H9 (cell line): Measurements from ENCODE around the gene TMEM169. TPM values are rescaled to one million over a fixed set of nuclear protein-coding genes. Genes with fewer than 3 reads are reported as not detected.

ENCODE experiments used
- DNase-seq: peaks from one replicate; pipeline ENCODE4 v3.0.0-alpha.2; 2017
- H2AFZ ChIP-seq: one replicate; pipeline ENCODE4 v1.6.1; 2013; ENCODE audit warnings: mild to moderate bottlenecking, low read length, control low read depth, moderate library complexity
- H2AK5ac ChIP-seq: 2 replicates; pipeline ENCODE4 v1.6.1; 2013; ENCODE audit warnings: low read length, control low read depth, mixed read lengths; ENCODE audit not compliant: insufficient read length
- H2BK120ac ChIP-seq: one replicate; pipeline ENCODE4 v1.6.1; 2013; ENCODE audit warnings: low read depth, mild to moderate bottlenecking, low read length, control low read depth, inconsistent platforms; ENCODE audit not compliant: poor library complexity, severe bottlenecking
- H2BK12ac ChIP-seq: 2 replicates; pipeline ENCODE4 v1.6.1; 2013; ENCODE audit warnings: low read length, control low read depth, mixed read lengths, low read depth; ENCODE audit not compliant: insufficient read length
- H2BK15ac ChIP-seq: 2 replicates; pipeline ENCODE4 v1.6.1; 2013; ENCODE audit warnings: low read depth, low read length, control low read depth
- H2BK20ac ChIP-seq: one replicate; pipeline ENCODE4 v1.6.1; 2013; ENCODE audit warnings: low read depth, mild to moderate bottlenecking, low read length, control low read depth, inconsistent platforms; ENCODE audit not compliant: poor library complexity, severe bottlenecking
- H2BK5ac ChIP-seq: 2 replicates; pipeline ENCODE4 v1.6.1; 2013; ENCODE audit warnings: low read length, control low read depth, mixed read lengths; ENCODE audit not compliant: insufficient read length
- H3K14ac ChIP-seq: 2 replicates; pipeline ENCODE4 v1.6.1; 2013; ENCODE audit warnings: low read length, control low read depth; ENCODE audit not compliant: insufficient read depth
- H3K18ac ChIP-seq: 2 replicates; pipeline ENCODE4 v1.6.1; 2013; ENCODE audit warnings: low read depth, mild to moderate bottlenecking, mixed read lengths, low read length, control low read depth; ENCODE audit not compliant: insufficient read length
- H3K23ac ChIP-seq: 2 replicates; pipeline ENCODE4 v1.6.1; 2013; ENCODE audit warnings: low read length, control low read depth, mixed read lengths, low read depth; ENCODE audit not compliant: insufficient read length
- H3K23me2 ChIP-seq: 2 replicates; pipeline ENCODE4 v1.6.1; 2013; ENCODE audit warnings: low read depth, mild to moderate bottlenecking, mixed read lengths, low read length, control low read depth; ENCODE audit not compliant: insufficient read length, poor library complexity, severe bottlenecking
- H3K27ac ChIP-seq: 2 replicates; pipeline ENCODE4 v1.5.1; 2013; ENCODE audit warnings: low read length, control low read depth, mixed read lengths, low read depth; ENCODE audit not compliant: insufficient read length
- H3K27me3 ChIP-seq: 2 replicates; pipeline ENCODE4 v1.6.1; 2013; ENCODE audit warnings: low read length, control low read depth, inconsistent platforms; ENCODE audit not compliant: insufficient read depth
- H3K4ac ChIP-seq: 2 replicates; pipeline ENCODE4 v1.6.1; 2013; ENCODE audit warnings: low read depth, mild to moderate bottlenecking, control low read depth, inconsistent platforms, low read length, moderate library complexity
- H3K4me1 ChIP-seq: 2 replicates; pipeline ENCODE4 v1.6.1; 2013; ENCODE audit warnings: low read length, control low read depth, inconsistent platforms; ENCODE audit not compliant: insufficient read depth
- H3K4me2 ChIP-seq: 2 replicates; pipeline ENCODE4 v1.6.1; 2013; ENCODE audit warnings: low read length, control low read depth, mixed read lengths; ENCODE audit not compliant: insufficient read length, insufficient read depth
- H3K56ac ChIP-seq: 2 replicates; pipeline ENCODE4 v1.6.1; 2013; ENCODE audit warnings: low read depth, mild to moderate bottlenecking, mixed read lengths, low read length, control low read depth; ENCODE audit not compliant: insufficient read length
- H3K79me1 ChIP-seq: 2 replicates; pipeline ENCODE4 v1.6.1; 2013; ENCODE audit warnings: low read depth, mild to moderate bottlenecking, moderate library complexity, low read length, control low read depth, inconsistent platforms; ENCODE audit not compliant: insufficient read depth, poor library complexity, severe bottlenecking
- H3K79me2 ChIP-seq: 2 replicates; pipeline ENCODE4 v1.6.1; 2013; ENCODE audit warnings: low read length, control low read depth, inconsistent platforms; ENCODE audit not compliant: insufficient read depth
- H3K9ac ChIP-seq: 2 replicates; pipeline ENCODE4 v1.6.1; 2013; ENCODE audit warnings: low read length, control low read depth, mixed read lengths; ENCODE audit not compliant: insufficient read length; ENCODE audit errors: extremely low read depth
- H3K9me3 ChIP-seq: one replicate; pipeline ENCODE4 v1.6.1; 2013; ENCODE audit warnings: low read depth, low read length, inconsistent platforms; ENCODE audit not compliant: control insufficient read depth
- H3T11ph ChIP-seq: one replicate; pipeline ENCODE4 v1.6.1; 2013; ENCODE audit warnings: mild to moderate bottlenecking, low read length, control low read depth, inconsistent platforms
- H4K20me1 ChIP-seq: one replicate; pipeline ENCODE4 v1.6.1; 2013; ENCODE audit not compliant: control insufficient read depth, insufficient read length, insufficient read depth
- H4K5ac ChIP-seq: 2 replicates; pipeline ENCODE4 v1.6.1; 2013; ENCODE audit warnings: low read depth, mild to moderate bottlenecking, mixed read lengths, low read length, control low read depth; ENCODE audit not compliant: insufficient read length
- H4K8ac ChIP-seq: replicated peaks from 2 replicates; pipeline ENCODE4 v1.6.1; 2013; ENCODE audit warnings: low read length, control low read depth, mixed read lengths, low read depth; ENCODE audit not compliant: insufficient read length
- H4K91ac ChIP-seq: 2 replicates; pipeline ENCODE4 v1.6.1; 2013; ENCODE audit warnings: low read depth, mild to moderate bottlenecking, moderate library complexity, mixed read lengths, low read length, control low read depth; ENCODE audit not compliant: insufficient read length
- H3K27ac Mint-ChIP-seq, 3 experiments: 2 replicates in 2 of 3; 3 replicates in 1 of 3; pipeline ENCODE4 v1.8.0; 2020 to 2021; ENCODE audit warnings: mixed read lengths in 3 of 3, mild to moderate bottlenecking in 1 of 3, moderate library complexity in 1 of 3
- H3K27me3 Mint-ChIP-seq: 2 replicates; pipeline ENCODE4 v1.8.0; 2021; ENCODE audit warnings: low read depth, mild to moderate bottlenecking, moderate library complexity, mixed read lengths
- H3K36me3 Mint-ChIP-seq, 3 experiments: 2 replicates in 2 of 3; 3 replicates in 1 of 3; pipeline ENCODE4 v1.8.0; 2020 to 2021; ENCODE audit warnings: low read depth in 3 of 3, mixed read lengths in 3 of 3; ENCODE audit not compliant: insufficient read depth in 1 of 3
- H3K4me1 Mint-ChIP-seq, 2 experiments: 2 replicates each; pipeline ENCODE4 v1.8.0; 2020; ENCODE audit warnings: mixed read lengths in 2 of 2
- H3K4me3 Mint-ChIP-seq, 2 experiments: 2 replicates in 1 of 2; 3 replicates in 1 of 2; pipeline ENCODE4 v1.8.0; 2020 to 2021; ENCODE audit warnings: mild to moderate bottlenecking in 2 of 2, mixed read lengths in 2 of 2, moderate library complexity in 1 of 2
- H3K9me3 Mint-ChIP-seq, 2 experiments: 2 replicates in 1 of 2; 3 replicates in 1 of 2; pipeline ENCODE4 v1.8.0; 2020; ENCODE audit warnings: mild to moderate bottlenecking in 2 of 2, mixed read lengths in 2 of 2, moderate library complexity in 1 of 2
- CTCF ChIP-seq: fragments of 200-600 bp; sonication (generic); conservative IDR thresholded peaks from 3 replicates; pipeline ENCODE4 v1.8.0; 2021; ENCODE audit warnings: antibody characterized with exemption, mild to moderate bottlenecking
- WGBS: extraction: QIAGEN DNeasy Blood & Tissue Kit; methylation state at CpG from one replicate; pipeline ENCODE4 v1.1.7; 2013; ENCODE audit warnings: missing lambda C conversion rate, low lambda C conversion rate, mixed read lengths; ENCODE audit not compliant: insufficient read length; ENCODE audit errors: extremely low coverage; 5-methylcytosine and 5-hydroxymethylcytosine counted together
- total RNA-seq: library from RNA; stranded (reverse); gene quantifications from 2 replicates; pipeline ENCODE4 v1.2.1, GENCODE V29; 2021

Gene TMEM169
- total RNA-seq, 1 experiment from 2014 or later = 1.0 TPM

GRCh38 chr2:216039918-216040317, 41.8 kb upstream of the TMEM169 start:
- Mint-ChIP-seq H3K9me3 (no peaks in the 10 kb centered on the region), H3K27ac (peak overlapping the region in 1 of 3 experiments; percentile 90; a peak in 2 of 7 replicates), H3K4me3 (no peak overlapping the region), H3K36me3 (peaks cover 8 to 38% (median 26%) of the 10 kb centered on the region in 3 experiments; a peak in 6 of 7 replicates), H3K27me3 (no peaks in the 10 kb centered on the region), H3K4me1 (peaks cover 4 to 8% of the 10 kb centered on the region in 2 experiments)
- no peak overlapping the region for H3K4ac ChIP-seq
- H3K56ac ChIP-seq = no peak overlapping the region
- no peak for TF ChIP-seq CTCF
- H4K20me1 ChIP-seq = no peaks in the 10 kb centered on the region
- H3K9me3 ChIP-seq = no peaks in the 10 kb centered on the region
- H3K27me3 ChIP-seq = no peaks in the 10 kb centered on the region
- H3K79me1 ChIP-seq = no peaks in the 10 kb centered on the region
- H4K5ac ChIP-seq = no peak overlapping the region
- no peaks in the 10 kb centered on the region for H3K79me2 ChIP-seq
- no peak overlapping the region for H3K4me2 ChIP-seq
- no peak overlapping the region for H2BK5ac ChIP-seq
- no peak overlapping the region for H4K91ac ChIP-seq
- no peak overlapping the region for H2AFZ ChIP-seq
- no peak overlapping the region for H4K8ac ChIP-seq
- no peak overlapping the region for H2BK20ac ChIP-seq
- no peak overlapping the region for H3K23ac ChIP-seq
- no peak overlapping the region for H2BK12ac ChIP-seq
- H3K9ac ChIP-seq = no peak overlapping the region
- no peak overlapping the region for H3K14ac ChIP-seq
- no peak overlapping the region for H3T11ph ChIP-seq
- H2BK15ac ChIP-seq = no peak overlapping the region
- no peaks in the 10 kb centered on the region for H3K23me2 ChIP-seq
- DNase-seq = no peak
- WGBS = no CpG with 5 or more reads among the region's 3 CpGs
- H3K27ac ChIP-seq = no peak overlapping the region
- no peak overlapping the region for H3K18ac ChIP-seq
- no peak overlapping the region for H2BK120ac ChIP-seq
- H3K4me1 ChIP-seq = no peaks in the 10 kb centered on the region
- no peak overlapping the region for H2AK5ac ChIP-seq
